ENCODE results near the gene PTS.

PTS gene

DNA sequence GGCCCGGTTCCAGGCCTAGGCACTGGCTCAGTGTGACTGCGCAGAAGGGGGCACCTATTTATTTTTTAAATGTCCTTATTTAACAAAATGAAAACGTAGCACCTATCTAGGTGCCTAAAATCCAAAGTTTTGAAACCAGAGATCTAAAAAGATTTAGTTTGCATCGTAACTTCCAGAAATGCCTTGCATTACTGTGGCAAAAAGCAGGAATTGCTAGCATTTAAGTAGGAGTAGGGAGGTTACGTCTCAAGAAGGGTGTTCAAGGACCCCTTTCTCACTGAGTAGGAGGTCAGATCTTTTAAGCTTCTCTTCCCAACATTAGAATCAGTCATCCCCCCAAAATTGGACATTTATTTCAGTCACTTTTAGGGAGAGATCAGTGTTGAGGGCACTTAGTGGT, 42.2 kb downstream of the PTS start:
- DNase-seq = no peak

DNA sequence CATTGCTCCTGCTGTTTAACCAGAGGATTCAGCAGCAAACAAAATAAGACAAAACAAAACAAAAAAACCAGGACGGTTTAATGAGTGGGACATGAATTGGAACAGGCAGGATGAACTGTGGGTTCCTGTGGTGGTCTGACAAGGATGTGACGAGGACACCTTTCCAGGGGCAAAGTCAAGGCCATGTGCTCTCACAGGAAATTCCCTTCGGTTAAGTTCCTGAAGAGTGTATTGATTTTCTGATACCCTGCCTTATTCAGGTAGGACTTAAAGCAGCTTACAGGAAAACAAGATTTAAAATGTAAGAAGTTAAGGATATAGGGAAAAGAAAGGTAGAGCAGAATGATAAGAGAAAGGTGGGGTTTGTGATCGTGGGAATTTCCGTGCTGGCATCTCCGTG, 42.9 kb downstream of the PTS start:
- DNase-seq = no peak

DNA sequence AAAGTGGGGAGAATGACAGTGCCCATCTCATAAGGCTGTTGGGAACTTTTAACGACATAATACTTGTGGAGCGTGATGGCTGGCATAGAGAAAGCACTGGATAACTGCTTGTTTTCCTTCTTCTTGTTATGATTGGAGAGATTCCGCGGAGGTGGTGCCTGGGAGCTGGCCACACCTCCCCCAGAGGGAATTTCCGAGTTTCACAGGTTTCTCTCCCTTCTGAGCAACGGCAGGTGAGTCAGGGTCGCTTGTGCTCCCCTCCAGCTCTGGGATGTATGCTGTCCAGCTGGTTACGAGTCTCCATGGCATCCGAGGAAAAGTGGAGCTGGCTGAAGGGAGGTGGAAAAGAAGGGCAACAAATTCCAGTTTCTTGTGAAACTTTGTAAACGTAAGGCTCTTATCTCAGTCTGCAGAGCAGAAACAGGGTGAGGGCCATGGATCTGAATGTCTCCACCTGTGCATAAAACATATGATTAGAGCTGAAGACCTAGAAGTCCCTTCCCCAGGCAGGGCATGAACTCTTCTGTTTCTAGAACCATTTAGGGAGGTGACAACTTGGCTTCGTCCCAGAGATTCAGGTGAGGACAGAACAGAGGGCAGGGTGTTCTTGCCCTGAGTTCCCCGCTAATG, 44.4 kb downstream of the PTS start:
- no peak for DNase-seq

DNA sequence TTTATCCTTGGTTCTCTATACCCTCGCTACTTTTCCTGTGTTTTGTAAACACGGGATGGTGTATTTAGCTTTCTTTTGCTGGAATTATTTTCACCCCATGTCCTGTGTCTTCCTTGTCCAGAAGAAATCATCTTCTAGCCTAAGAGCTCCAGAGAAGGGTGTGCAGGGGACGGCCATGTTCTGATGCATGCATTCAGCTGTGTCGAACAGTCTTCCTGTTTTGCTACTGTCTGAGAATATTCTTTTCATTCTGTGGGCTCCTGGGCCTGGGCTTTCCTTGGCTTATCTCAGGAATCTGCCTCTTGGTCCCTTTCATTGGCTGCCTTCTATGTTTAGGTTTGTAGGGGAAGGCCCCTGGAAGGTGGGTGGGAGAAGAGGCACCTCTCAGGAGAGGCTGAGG, 45.0 kb downstream of the PTS start:
- DNase-seq = no peak

DNA sequence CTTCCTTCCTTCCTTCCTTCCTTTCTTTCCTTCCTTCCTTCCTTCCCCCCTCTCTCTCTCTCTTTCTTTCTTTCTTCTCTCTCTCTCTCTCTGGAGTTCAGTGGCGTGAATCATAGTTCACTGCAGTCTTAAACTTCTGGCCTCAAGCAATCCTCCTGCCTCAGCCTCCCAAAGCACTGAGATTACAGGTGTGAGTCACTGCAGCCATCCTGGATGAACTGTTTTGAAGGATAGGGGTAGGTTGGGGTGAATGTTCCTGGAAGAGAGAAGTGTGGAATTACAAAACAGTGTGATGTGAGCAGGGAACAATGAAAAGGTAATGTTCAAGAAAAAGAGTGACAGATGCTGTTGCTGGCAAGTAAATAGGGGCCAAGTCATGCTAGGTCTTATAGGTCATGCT, 46.8 kb downstream of the PTS start:
- DNase-seq = no peak

DNA sequence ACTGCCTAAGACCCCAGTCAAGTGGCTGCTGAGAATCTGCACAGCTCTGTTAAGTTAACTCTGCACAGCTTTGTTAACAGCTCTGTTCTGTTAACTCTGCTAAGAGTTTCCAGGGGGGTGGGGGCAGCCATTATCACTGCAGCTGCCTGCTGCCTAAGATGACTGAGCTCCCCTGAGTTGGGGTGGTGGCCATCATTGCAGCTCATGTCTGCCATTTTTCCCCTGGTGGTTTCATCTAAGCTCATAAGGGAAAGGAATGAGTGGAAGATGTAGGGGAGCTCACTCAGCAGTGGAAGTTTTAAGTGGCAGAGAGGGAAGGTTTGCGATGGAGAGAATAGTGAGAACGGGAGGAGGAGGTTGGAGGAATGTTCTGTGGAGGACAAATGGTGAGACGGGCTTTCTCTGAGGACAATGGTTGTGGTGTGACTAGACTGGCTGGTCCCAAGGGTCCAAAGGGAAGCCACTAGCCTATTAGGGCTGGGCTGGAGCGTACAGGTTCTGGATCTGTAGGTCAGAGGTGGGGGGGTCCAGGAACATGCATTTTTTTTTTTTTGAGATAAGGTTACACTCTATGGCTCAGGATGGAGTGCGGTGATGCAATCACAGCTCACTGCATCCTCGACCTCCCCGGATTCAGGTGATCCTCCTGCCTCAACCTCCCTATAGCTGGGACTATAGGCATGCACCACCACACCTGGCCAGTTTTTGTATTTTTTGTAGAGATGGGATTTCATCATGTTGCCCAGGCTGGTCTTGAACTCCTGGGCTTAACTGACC, 48.0 kb downstream of the PTS start:
- no peak for DNase-seq

DNA sequence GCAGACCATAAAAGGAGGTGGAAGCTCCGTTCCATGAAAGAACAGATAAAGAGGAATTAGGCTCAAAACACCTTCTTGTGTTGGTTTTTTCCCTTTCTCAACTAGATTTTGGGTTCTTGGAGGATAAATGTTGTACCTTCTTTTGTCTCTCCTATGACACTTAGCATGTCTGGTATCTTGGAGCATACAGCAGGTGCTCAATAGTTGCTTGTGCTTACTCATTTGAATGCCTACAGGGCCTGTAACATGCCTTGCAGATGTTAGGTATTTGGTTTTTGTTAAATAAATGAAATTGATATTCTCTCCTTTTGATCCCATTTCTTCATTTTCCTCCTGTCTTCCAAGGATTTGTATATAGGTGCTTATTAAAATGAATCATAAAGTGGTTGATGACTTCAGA, 50.8 kb downstream of the PTS start:
- DNase-seq = no peak

DNA sequence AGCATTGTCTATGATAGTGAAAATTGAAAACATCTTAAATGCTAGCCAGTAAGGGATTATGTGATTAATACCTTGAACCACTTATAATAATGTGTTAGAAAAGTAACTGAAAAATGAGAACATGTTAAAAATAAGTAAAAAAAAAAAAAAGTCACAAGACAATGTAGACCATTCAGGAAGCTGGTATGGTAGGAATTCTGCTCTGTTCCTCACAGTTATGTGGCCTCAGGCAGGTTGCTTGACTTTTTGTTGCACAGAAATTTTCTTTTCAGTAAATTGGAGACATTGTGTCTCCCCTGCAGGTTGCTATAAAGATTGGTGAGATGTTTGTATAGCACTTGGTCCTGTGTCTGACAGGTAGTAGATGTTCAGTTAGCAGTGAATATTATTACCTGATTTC, 51.7 kb downstream of the PTS start:
- no peak for DNase-seq

DNA sequence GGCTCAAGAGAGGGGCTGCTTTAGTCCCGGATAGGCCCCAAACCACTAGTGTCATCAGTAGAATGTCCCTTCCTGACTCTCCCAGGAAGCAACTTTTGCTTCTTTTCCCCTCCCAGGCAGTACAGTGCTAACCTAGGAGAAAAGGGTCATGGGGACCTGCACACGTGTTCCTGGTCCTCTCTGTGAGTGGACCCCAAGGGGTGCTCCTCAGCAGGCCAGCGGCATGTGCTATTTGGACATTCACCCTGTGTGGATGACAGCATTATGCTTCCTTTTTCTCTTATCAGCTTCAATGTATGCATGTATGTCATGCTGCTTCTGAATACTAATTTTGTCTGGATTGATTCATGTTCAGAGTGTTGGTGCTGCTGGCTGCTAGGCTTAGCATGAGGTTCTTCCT, 52.6 kb downstream of the PTS start:
- DNase-seq = no peak

DNA sequence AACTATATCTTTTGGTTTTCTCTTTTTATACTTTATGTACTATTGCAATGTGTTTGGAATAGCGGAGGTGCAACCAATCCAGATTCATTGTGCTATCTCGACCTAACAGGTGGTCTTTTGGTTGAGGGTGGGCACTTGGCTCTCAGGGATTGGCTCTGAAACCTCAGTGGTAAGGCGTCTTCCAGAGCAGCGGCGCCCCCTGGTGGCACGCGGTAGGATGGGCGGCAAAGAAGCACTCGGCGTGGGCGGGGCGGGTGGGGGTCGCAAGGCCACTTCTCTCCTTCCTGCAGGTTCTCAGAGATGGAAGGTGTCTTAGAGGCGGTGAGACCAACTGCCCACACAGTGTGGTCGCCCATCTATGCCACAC, 53.7 kb downstream of the PTS start:
- peak; percentile 46 for DNase-seq

DNA sequence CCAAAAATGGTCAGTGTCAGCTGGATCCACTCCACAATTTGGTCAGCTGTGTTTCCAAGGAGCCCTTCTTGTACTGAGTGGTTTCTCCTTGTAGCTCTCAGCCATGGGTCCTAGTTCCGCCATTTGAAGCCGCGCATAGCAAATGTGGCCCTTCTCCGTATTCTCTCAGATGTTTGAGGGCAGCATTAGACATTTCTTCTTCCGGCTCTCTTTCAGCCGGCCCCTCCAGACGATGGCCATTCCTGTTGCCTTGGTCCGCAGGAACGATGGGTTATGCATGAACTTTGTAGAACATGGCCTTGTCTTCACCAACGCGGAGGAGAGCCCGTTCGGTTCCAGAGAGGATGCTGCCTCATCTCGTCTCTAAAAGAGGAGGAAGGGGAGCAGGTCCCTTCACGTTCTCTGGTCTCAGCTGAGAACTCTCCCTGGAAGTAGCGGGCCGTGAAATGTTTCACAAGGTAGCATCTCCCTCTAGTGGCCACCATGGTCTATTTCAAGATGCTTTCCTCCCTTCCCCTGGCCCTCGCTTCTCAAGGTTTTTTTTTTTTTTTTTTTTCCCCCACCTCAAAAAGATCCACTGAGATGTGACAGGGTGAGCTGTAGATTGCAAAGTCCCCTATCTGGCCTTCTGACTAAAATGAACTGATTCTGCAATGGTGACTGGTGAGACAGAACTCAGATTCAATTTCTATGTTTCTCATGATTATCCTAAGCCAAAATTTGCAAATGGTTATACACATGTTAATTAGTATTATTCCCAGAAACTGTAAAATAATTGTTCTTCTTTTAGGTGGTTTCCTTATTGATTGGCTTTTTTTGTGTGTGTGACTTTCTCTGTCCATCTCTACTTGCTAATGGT, 54.3 kb downstream of the PTS start:
- DNase-seq = peak; percentile 81

DNA sequence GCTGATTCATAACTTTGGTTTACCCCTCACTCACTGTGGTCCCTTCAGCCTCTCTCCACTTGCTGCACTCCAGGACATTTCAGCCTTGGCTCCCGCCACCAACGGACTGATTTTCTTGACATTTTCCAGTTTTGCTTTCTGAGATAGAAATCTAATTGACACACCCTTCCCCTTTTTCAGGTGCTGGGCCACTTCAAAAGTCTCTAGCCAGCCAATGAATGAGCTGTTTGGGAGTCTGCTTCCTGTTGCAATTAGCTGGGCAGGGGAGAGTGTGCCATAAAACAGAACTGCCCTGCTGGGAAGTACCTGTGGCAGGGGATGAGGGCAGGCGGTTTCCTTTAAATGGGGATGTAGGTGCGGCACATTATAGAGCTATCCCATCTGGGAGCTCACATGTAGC, 55.5 kb downstream of the PTS start:
- no peak for DNase-seq

Measured in fibroblast of upper back skin (primary cell).